ENCODE measurements around the gene STK38. TPM values are rescaled to one million over a fixed set of nuclear protein-coding genes. Genes with fewer than 3 reads are reported as not detected.

Gene STK38
- total and polyA plus RNA-seq, 2 of the 13 experiments (the other 11 are each of a cell fraction or from before 2014, with no cell fraction given) = 10.3 to 20.7 TPM

GRCh38 chr6:36546920-36547645, at the start of gene STK38 (continued):
- TF ChIP-seq LCORL (IDR thresholded peaks at IDR 0.05) (no peak), LCORL (CRISPR knock-in tag; IDR thresholded peaks at IDR 0.05) (peak; percentile 42), ZNF235 (CRISPR knock-in tag; IDR thresholded peaks at IDR 0.05; ENCODE audit: borderline replicate concordance) (peak; percentile 92; the same call in 1 of the 2 replicates), ZFP82 (CRISPR knock-in tag; IDR thresholded peaks at IDR 0.05; ENCODE audit: borderline replicate concordance) (no peak; the same call in 1 of the 2 replicates), ZGPAT (CRISPR knock-in tag; IDR thresholded peaks at IDR 0.05) (peak; percentile 56; the same call in 1 of the 2 replicates), ZMAT5 (CRISPR knock-in tag; IDR thresholded peaks at IDR 0.05; ENCODE audit: borderline replicate concordance, low read depth) (no peak), ZNF530 (CRISPR knock-in tag; IDR thresholded peaks at IDR 0.05; ENCODE audit: low read depth) (no peak), SMAD3 (CRISPR knock-in tag; IDR thresholded peaks at IDR 0.05) (peak; percentile 57; the same call in 1 of the 2 replicates), ZSCAN9 (CRISPR knock-in tag; IDR thresholded peaks at IDR 0.05; ENCODE audit: borderline replicate concordance) (0 out of 2 replicates have a peak, but pooled peaks have one; percentile 17), ZSCAN29 (CRISPR knock-in tag; conservative IDR thresholded peaks at IDR 0.05) (no peak), ZKSCAN8 (CRISPR knock-in tag; IDR thresholded peaks at IDR 0.05; ENCODE audit: borderline replicate concordance) (no peak), TOE1 (CRISPR knock-in tag; IDR thresholded peaks at IDR 0.05) (no peak; the same call in 1 of the 2 replicates), ZNF574 (CRISPR knock-in tag; IDR thresholded peaks at IDR 0.05) (peak; percentile 74), KMT2B (CRISPR knock-in tag; IDR thresholded peaks at IDR 0.05) (peak; percentile 74), RFXAP (CRISPR knock-in tag; IDR thresholded peaks at IDR 0.05; ENCODE audit: borderline replicate concordance) (peak; percentile 69), ZNF232 (CRISPR knock-in tag; IDR thresholded peaks at IDR 0.05; ENCODE audit: borderline replicate concordance) (peak; percentile 93; the same call in 1 of the 2 replicates), MXD3 (CRISPR knock-in tag; IDR thresholded peaks at IDR 0.05) (peak; percentile 87), ZNF136 (CRISPR knock-in tag; IDR thresholded peaks at IDR 0.05; ENCODE audit: low read depth) (no peak), HOXD1 (CRISPR knock-in tag; IDR thresholded peaks at IDR 0.05) (peak; percentile 31; the same call in 1 of the 2 replicates), GATAD2A (CRISPR knock-in tag; IDR thresholded peaks at IDR 0.05) (peak; percentile 41), ZNF430 (CRISPR knock-in tag; IDR thresholded peaks at IDR 0.05) (peak; percentile 93), NCOA5 (CRISPR knock-in tag; IDR thresholded peaks at IDR 0.05) (no peak), ZNF264 (CRISPR knock-in tag; IDR thresholded peaks at IDR 0.05) (peak; percentile 65; the same call in 1 of the 2 replicates), KLF15 (CRISPR knock-in tag; IDR thresholded peaks at IDR 0.05; ENCODE audit: borderline replicate concordance) (0 out of 2 replicates have a peak, but pooled peaks have one; percentile 82), SP5 (CRISPR knock-in tag; IDR thresholded peaks at IDR 0.05; ENCODE audit: borderline replicate concordance, low read depth) (peak; percentile 51; the same call in 1 of the 2 replicates), SP4 (CRISPR knock-in tag; IDR thresholded peaks at IDR 0.05) (peak; percentile 94), ZNF619 (CRISPR knock-in tag; IDR thresholded peaks at IDR 0.05) (no peak), ZNF589 (CRISPR knock-in tag; conservative IDR thresholded peaks at IDR 0.05) (no peak)
